SH-SY5Y (cell line): ENCODE data around the gene SUCLG2.

ENCODE experiments used
- GATA2 ChIP-seq: IDR thresholded peaks from 2 replicates; pipeline ENCODE4 v1.6.1; 2011; ENCODE audit warnings: mild to moderate bottlenecking, low read depth, low read length
- GATA3 ChIP-seq: IDR thresholded peaks from 2 replicates; pipeline ENCODE4 v1.6.1; 2011; ENCODE audit warnings: low read depth, mild to moderate bottlenecking, low read length, moderate library complexity

GRCh38 chr3:67521053-67521646, 133.3 kb downstream of the SUCLG2 start:
- no peak for TF ChIP-seq GATA3
- no peak for TF ChIP-seq GATA2
